Adipocyte (in vitro differentiated cells): ENCODE data around the gene AK8.

Source experiments
- DNase-seq: peaks from one replicate; pipeline ENCODE4 v3.0.0-alpha.2; 2015; ENCODE audit warnings: low read depth
- H3K27me3 ChIP-seq: replicated peaks from 2 replicates; pipeline ENCODE4 v1.7.0; 2013; ENCODE audit warnings: mild to moderate bottlenecking, low read length, moderate library complexity; ENCODE audit not compliant: control insufficient read depth, insufficient read depth
- H3K36me3 ChIP-seq: 2 replicates; pipeline ENCODE4 v1.7.0; 2013; ENCODE audit warnings: low read length, mild to moderate bottlenecking, moderate library complexity; ENCODE audit not compliant: control insufficient read depth, insufficient read depth, severe bottlenecking
- H3K4me1 ChIP-seq: 2 replicates; pipeline ENCODE4 v1.7.0; 2013; ENCODE audit warnings: mild to moderate bottlenecking, low read length, moderate library complexity; ENCODE audit not compliant: control insufficient read depth, insufficient read depth
- H3K4me3 ChIP-seq: 2 replicates; pipeline ENCODE4 v1.7.0; 2013; ENCODE audit warnings: mild to moderate bottlenecking, low read length, moderate library complexity
- H3K9ac ChIP-seq: 2 replicates; pipeline ENCODE4 v1.7.0; 2013; ENCODE audit warnings: mild to moderate bottlenecking, low read length, moderate library complexity
- H3K9me3 ChIP-seq: 2 replicates; pipeline ENCODE4 v1.7.0; 2013; ENCODE audit warnings: mild to moderate bottlenecking, low read length, moderate library complexity; ENCODE audit not compliant: control insufficient read depth

Gene AK8

GRCh38 chr9:132744881-132745755 is 133.0 kb downstream of the AK8 start:
- no peak overlapping the region for H3K9ac ChIP-seq
- peak overlapping the region; percentile 30 for H3K4me3 ChIP-seq
- no peaks in the 10 kb centered on the region for H3K4me1 ChIP-seq
- peaks cover 8% of the 10 kb centered on the region for H3K9me3 ChIP-seq
- no peaks in the 10 kb centered on the region for H3K36me3 ChIP-seq
- no peak for DNase-seq
- peaks cover 59% of the 10 kb centered on the region for H3K27me3 ChIP-seq

GRCh38 chr9:132743931-132744479 is 134.1 kb downstream of the AK8 start:
- no peak overlapping the region for H3K9ac ChIP-seq
- no peak for DNase-seq
- H3K27me3 ChIP-seq, result peaks cover 54% of the 10 kb centered on the region
- no peak overlapping the region for H3K4me3 ChIP-seq
- H3K4me1 ChIP-seq, result no peaks in the 10 kb centered on the region
- peaks cover 8% of the 10 kb centered on the region for H3K9me3 ChIP-seq
- no peaks in the 10 kb centered on the region for H3K36me3 ChIP-seq

- no peak overlapping the region for H3K4me3 ChIP-seq
- H3K27me3 ChIP-seq, result peaks cover 54% of the 10 kb centered on the region
- no peak overlapping the region for H3K9ac ChIP-seq
- DNase-seq, result no peak
- no peaks in the 10 kb centered on the region for H3K36me3 ChIP-seq
- H3K9me3 ChIP-seq, result peaks cover 8% of the 10 kb centered on the region
- H3K4me1 ChIP-seq, result no peaks in the 10 kb centered on the region
Observed at GRCh38 chr9:132742821-132743311, 135.2 kb downstream of the AK8 start.

- no peak overlapping the region for H3K4me3 ChIP-seq
- no peak for DNase-seq
- peaks cover 8% of the 10 kb centered on the region for H3K9me3 ChIP-seq
- no peaks in the 10 kb centered on the region for H3K4me1 ChIP-seq
- H3K36me3 ChIP-seq, result no peaks in the 10 kb centered on the region
- peaks cover 53% of the 10 kb centered on the region for H3K27me3 ChIP-seq
- no peak overlapping the region for H3K9ac ChIP-seq
Observed at GRCh38 chr9:132740526-132741309, 137.4 kb downstream of the AK8 start.

GRCh38 chr9:132739710-132740310 is 138.3 kb downstream of the AK8 start:
- H3K36me3 ChIP-seq, result no peaks in the 10 kb centered on the region
- no peak for DNase-seq
- H3K4me3 ChIP-seq, result no peak overlapping the region
- peaks cover 46% of the 10 kb centered on the region for H3K27me3 ChIP-seq
- H3K9me3 ChIP-seq, result peaks cover 8% of the 10 kb centered on the region
- no peaks in the 10 kb centered on the region for H3K4me1 ChIP-seq
- H3K9ac ChIP-seq, result no peak overlapping the region

- H3K9ac ChIP-seq, result no peak overlapping the region
- H3K9me3 ChIP-seq, result no peaks in the 10 kb centered on the region
- no peaks in the 10 kb centered on the region for H3K4me1 ChIP-seq
- no peak overlapping the region for H3K4me3 ChIP-seq
- no peak for DNase-seq
- H3K27me3 ChIP-seq, result peaks cover 28% of the 10 kb centered on the region
- H3K36me3 ChIP-seq, result no peaks in the 10 kb centered on the region
Observed at GRCh38 chr9:132733260-132733815, 144.7 kb downstream of the AK8 start.

- DNase-seq, result peak; percentile 15
- no peaks in the 10 kb centered on the region for H3K36me3 ChIP-seq
- no peak overlapping the region for H3K4me3 ChIP-seq
- H3K27me3 ChIP-seq, result peaks cover 35% of the 10 kb centered on the region
- H3K9ac ChIP-seq, result no peak overlapping the region
- H3K9me3 ChIP-seq, result no peaks in the 10 kb centered on the region
- H3K4me1 ChIP-seq, result no peaks in the 10 kb centered on the region
Observed at GRCh38 chr9:132732326-132733259, 145.5 kb downstream of the AK8 start.

- no peak for DNase-seq
- H3K4me3 ChIP-seq, result no peak overlapping the region
- H3K4me1 ChIP-seq, result no peaks in the 10 kb centered on the region
- H3K36me3 ChIP-seq, result no peaks in the 10 kb centered on the region
- no peak overlapping the region for H3K9ac ChIP-seq
- no peaks in the 10 kb centered on the region for H3K9me3 ChIP-seq
- peaks cover 42% of the 10 kb centered on the region for H3K27me3 ChIP-seq
Observed at GRCh38 chr9:132731230-132731629, 146.9 kb downstream of the AK8 start.

- peaks cover 45% of the 10 kb centered on the region for H3K27me3 ChIP-seq
- DNase-seq, result no peak
- no peaks in the 10 kb centered on the region for H3K9me3 ChIP-seq
- H3K4me3 ChIP-seq, result no peak overlapping the region
- H3K4me1 ChIP-seq, result no peaks in the 10 kb centered on the region
- H3K9ac ChIP-seq, result no peak overlapping the region
- no peaks in the 10 kb centered on the region for H3K36me3 ChIP-seq
Observed at GRCh38 chr9:132730054-132731033, 147.7 kb downstream of the AK8 start.
